H1 (cell line): ENCODE results near the gene HOXB7. TPM values are rescaled to one million over a fixed set of nuclear protein-coding genes. Genes with fewer than 3 reads are reported as not detected.

Experiments
- BACH1 ChIP-seq: IDR thresholded peaks from 2 replicates; pipeline ENCODE4 v1.6.1; 2012; ENCODE audit warnings: low read length, improper control_type of control experiment
- CEBPB ChIP-seq: IDR thresholded peaks from 2 replicates; pipeline ENCODE4 v1.6.1; 2012; ENCODE audit warnings: low read depth, low read length
- CHD1 ChIP-seq: IDR thresholded peaks from 2 replicates; pipeline ENCODE4 v1.6.1; 2012; ENCODE audit warnings: low read depth, low read length, improper control_type of control experiment
- CREB1 ChIP-seq: IDR thresholded peaks from 2 replicates; pipeline ENCODE4 v1.6.1; 2012; ENCODE audit warnings: inconsistent platforms
- EP300 ChIP-seq, 2 experiments: IDR thresholded peaks; 1 replicate in 1 of 2; 2 replicates in 1 of 2; pipeline ENCODE4 v1.6.1; 2011 to 2012; ENCODE audit warnings: low read depth in 2 of 2, low read length in 2 of 2, mild to moderate bottlenecking in 2 of 2, borderline replicate concordance in 1 of 2, inconsistent platforms in 1 of 2, moderate library complexity in 1 of 2
- EZH2 ChIP-seq: fragments of 200-600 bp; sonication (generic); IDR thresholded peaks from 2 replicates; pipeline ENCODE4 v1.7.1; 2012; ENCODE audit warnings: low read depth, mild to moderate bottlenecking, moderate library complexity, low read length, inconsistent platforms; ENCODE audit not compliant: severe bottlenecking
- GABPA ChIP-seq: IDR thresholded peaks from 2 replicates; pipeline ENCODE4 v1.6.1; 2011; ENCODE audit warnings: mild to moderate bottlenecking, low read length, moderate library complexity, borderline replicate concordance; ENCODE audit not compliant: insufficient read depth
- HDAC6 ChIP-seq: IDR thresholded peaks from one replicate; pipeline ENCODE4 v1.7.1; 2012; ENCODE audit warnings: low read depth, mild to moderate bottlenecking, inconsistent platforms, low read length, moderate library complexity
- NANOG ChIP-seq: IDR thresholded peaks from 2 replicates; pipeline ENCODE4 v1.6.1; 2011; ENCODE audit warnings: low read length, low read depth, mild to moderate bottlenecking, inconsistent platforms; ENCODE audit not compliant: insufficient read depth, poor library complexity, severe bottlenecking
- NRF1 ChIP-seq: IDR thresholded peaks from 2 replicates; pipeline ENCODE4 v1.6.1; 2011; ENCODE audit warnings: mild to moderate bottlenecking, low read depth, low read length, improper control_type of control experiment
- PHF8 ChIP-seq: fragments of 200-600 bp; sonication (generic); conservative IDR thresholded peaks from 2 replicates; pipeline ENCODE4 v1.7.1; 2012; ENCODE audit warnings: low read depth, mild to moderate bottlenecking, inconsistent platforms, low read length, moderate library complexity
- POLR2A ChIP-seq, 2 experiments: IDR thresholded peaks; 1 replicate in 1 of 2; 2 replicates in 1 of 2; pipeline ENCODE4 v1.6.1; 2011; ENCODE audit warnings: low read depth in 2 of 2, low read length in 2 of 2, mild to moderate bottlenecking in 2 of 2; ENCODE audit errors: control extremely low read depth in 1 of 2
- POU5F1 ChIP-seq: IDR thresholded peaks from 2 replicates; pipeline ENCODE4 v1.6.1; 2011; ENCODE audit warnings: low read depth, mild to moderate bottlenecking, low read length, moderate library complexity
- SIX5 ChIP-seq: IDR thresholded peaks from 2 replicates; pipeline ENCODE4 v1.6.1; 2011; ENCODE audit warnings: mild to moderate bottlenecking, low read depth, low read length
- ZNF274 ChIP-seq: IDR thresholded peaks from 2 replicates; pipeline ENCODE4 v1.7.0; 2012; ENCODE audit warnings: low read length, borderline replicate concordance; ENCODE audit errors: extremely low read depth
- polyA plus RNA-seq, 7 experiments: library from polyadenylated mRNA; depleted of rRNA in 3 of 7; stranded (reverse) in 5 of 7; unstranded in 2 of 7; fragments of >200 nt in 5 of 7; fragments of 200-250 nt in 2 of 7; gene quantifications; 1 replicate in 5 of 7; 2 replicates in 1 of 7; 4 replicates in 1 of 7; pipeline versions ENCODE4 v1.2.1 to v1.2.3, GENCODE V29; 2011 to 2013; ENCODE audit warnings: missing spikeins in 2 of 7, mixed read lengths in 2 of 7
- total RNA-seq: library from RNA; stranded (reverse); fragmentation: NEBNext Ultra II Directional; extraction: Animal tissue kit (Norgen Biotek cat#: 25700); gene quantifications from 2 replicates; pipeline ENCODE4 v1.2.1, GENCODE V29; 2021

Gene HOXB7
- total and polyA plus RNA-seq, 2 of the 8 experiments (the other 6 are each of a cell fraction or from before 2014, with no cell fraction given): not detected

GRCh38 chr17:48565022-48565554 lies 45.7 kb downstream of the HOXB7 start (continued):
- TF ChIP-seq EP300 (IDR thresholded peaks at IDR 0.05; ENCODE audit: borderline replicate concordance in 1 of 2, low read depth in 2 of 2, low read length in 2 of 2) (no peak), BACH1 (no peak), CREB1 (no peak), POLR2A (IDR thresholded peaks at IDR 0.05; ENCODE audit: control extremely low read depth in 1 of 2, low read depth in 2 of 2, low read length in 2 of 2) (no peak), CHD1 (no peak), GABPA (no peak), CEBPB (no peak), NRF1 (no peak), ZNF274 (no peak), POU5F1 (no peak), EZH2 (peak; percentile 88), NANOG (no peak), HDAC6 (no peak), PHF8 (no peak), SIX5 (no peak)
